Measurements from ENCODE around the gene PIAS1.

PIAS1 gene

GRCh38 chr15:68063606-68064005, 9.5 kb downstream of the PIAS1 start:
- no peak for DNase-seq (ENCODE audit: low read depth)

GRCh38 chr15:68073576-68074288, 19.6 kb downstream of the PIAS1 start:
- DNase-seq (ENCODE audit: low read depth), result no peak

GRCh38 chr15:68075764-68076385, 21.8 kb downstream of the PIAS1 start:
- DNase-seq (ENCODE audit: low read depth), result no peak

DNA sequence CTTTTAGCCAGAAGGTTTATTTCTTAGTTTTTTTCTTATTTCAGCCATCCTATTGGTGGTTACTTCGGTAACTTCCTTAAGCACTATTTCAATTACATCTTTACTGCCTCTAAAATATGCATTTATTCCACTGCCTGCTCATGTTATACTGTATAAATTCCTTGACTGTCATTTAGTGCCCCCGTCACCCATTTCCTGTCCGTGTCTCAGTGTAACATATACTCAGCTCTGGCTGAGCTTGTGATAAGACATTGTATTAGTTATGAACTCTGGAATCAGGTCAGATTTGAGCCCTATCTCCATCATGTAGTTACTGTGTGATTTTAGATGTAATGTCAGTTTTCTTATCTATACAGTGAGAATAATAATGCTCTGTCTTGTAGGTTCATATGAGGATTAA, 24.2 kb downstream of the PIAS1 start:
- no peak for DNase-seq (ENCODE audit: low read depth)

GRCh38 chr15:68080334-68080733, 26.2 kb downstream of the PIAS1 start:
- no peak for DNase-seq (ENCODE audit: low read depth)

GRCh38 chr15:68080783-68081182, 26.7 kb downstream of the PIAS1 start:
- DNase-seq (ENCODE audit: low read depth), result no peak

DNA sequence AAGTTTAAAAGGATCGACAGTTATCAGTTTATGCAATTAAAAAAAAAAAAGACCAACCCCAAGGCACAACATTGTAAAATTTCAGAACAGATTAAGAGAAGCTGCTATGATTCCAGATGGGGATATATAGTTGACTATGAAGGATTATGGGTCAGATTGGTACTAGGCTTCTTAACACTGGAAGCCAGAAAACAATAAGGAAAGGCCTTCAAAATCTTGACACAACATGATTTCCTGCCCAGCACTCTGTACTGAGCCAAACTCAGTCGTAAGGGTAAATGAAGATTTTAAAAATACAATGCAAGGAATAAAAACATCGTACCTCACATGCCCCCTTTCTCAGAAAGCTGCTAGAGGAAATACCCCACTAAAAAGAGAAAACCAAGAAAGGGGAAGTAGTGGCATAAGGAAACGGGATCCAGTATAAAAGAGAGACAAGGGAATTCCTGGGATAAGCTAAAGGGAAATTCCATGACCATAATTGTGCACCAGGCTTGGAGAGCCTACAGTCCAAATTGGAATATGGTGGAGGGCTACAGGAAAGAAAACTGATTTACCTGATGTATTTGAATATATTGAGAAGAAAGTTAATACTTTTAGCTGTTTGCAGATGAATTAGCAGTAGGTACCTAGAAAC, 27.9 kb downstream of the PIAS1 start:
- DNase-seq (ENCODE audit: low read depth), result no peak

DNA sequence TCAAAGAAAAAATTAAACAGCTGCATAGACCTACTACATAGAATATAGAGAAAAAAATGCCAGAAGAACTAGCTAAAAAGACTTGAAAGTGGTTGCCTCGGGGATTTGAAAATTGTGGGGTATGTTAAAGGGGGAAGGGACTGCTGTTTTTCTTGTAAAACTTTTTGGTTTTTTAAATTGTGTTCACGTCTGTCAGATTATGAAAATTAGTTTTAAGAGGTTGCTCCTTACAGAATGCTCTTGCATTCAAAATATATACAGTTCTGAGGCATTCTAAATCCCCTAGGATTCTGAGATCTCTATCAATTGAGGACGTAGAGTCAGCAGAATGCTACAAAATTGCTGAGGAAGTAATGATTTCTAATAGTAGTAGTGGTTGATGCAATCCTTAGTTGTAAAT, 28.6 kb downstream of the PIAS1 start:
- no peak for DNase-seq (ENCODE audit: low read depth)

DNA sequence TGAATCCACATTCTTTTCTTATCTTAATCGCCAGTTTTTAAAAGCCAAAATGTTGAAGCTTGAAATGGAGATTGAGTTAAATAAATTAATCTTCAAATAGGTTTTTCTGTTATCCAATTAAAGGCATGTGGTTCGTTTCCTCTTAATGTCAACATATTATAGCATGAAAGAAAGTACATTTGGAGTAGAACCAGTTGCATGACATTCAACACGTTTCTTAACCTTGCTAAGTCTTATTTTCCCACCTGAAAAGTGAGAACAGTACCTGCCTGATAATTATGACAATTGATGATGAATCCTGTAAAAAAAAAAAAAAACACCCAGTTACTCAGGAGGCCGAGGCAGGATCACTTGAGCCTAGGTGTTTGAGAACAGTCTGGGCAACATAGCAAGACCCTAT, 29.3 kb downstream of the PIAS1 start:
- DNase-seq (ENCODE audit: low read depth), result no peak

- no peak for DNase-seq (ENCODE audit: low read depth)
Observed at GRCh38 chr15:68085052-68085451, 30.9 kb downstream of the PIAS1 start.

DNA sequence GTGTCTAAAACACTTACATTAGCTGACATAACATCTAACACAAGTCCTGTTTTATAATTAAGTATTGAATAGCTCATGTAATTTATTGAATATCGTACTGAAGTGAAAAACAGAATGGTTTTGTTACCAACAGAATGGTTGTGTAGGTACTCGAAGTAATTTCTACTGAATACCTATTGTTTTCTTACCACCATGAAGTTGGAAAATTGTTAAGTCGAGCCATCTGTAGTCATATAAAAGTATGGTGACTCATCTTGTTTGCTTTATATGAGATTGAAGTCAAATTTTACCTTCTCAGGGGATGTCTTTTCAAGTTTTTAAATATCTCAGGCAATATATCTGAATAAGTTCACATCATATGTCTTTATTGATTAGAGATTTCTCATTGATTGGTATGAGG, 37.6 kb downstream of the PIAS1 start:
- DNase-seq (ENCODE audit: low read depth), result no peak

DNA sequence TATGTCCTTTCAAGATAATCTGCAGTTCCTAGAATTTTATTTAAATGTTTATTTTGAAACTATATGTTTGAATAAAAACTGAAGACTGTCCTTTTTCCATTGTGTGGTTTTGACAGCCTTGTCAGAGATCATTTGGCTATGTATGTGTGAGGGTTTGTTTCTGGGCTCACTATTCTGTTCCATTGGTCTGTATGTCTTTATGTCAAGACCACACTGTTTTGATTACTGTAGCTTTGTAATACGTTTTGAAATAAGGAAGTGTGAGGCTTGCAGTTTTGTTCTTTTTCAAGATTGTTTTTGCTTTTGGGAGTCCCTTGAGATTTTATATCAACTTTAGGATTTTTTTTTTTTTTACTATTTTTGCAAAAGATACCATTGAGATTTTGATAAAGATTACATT, 42.0 kb downstream of the PIAS1 start:
- DNase-seq (ENCODE audit: low read depth), result no peak

DNA sequence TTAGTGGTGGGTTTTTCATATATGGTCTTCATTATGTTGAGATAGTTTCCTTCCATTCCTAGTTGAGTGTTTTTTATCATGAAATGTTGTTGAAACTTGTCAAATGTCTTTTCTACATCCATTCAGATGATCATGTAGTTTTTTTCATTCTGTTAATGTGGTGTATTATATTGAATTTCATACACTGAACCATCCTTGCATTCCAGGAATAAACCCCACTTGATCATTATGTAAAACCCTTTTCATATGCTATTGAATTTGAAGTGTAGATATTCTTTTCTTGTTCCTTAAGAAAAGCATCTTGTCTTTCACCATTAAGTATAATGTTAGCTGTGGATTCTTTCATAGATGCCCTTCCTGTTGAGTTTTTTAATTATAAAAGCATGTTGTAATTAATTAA, 42.9 kb downstream of the PIAS1 start:
- no peak for DNase-seq (ENCODE audit: low read depth)

- DNase-seq (ENCODE audit: low read depth), result no peak
Observed at GRCh38 chr15:68098465-68098864, 44.4 kb downstream of the PIAS1 start.

DNA sequence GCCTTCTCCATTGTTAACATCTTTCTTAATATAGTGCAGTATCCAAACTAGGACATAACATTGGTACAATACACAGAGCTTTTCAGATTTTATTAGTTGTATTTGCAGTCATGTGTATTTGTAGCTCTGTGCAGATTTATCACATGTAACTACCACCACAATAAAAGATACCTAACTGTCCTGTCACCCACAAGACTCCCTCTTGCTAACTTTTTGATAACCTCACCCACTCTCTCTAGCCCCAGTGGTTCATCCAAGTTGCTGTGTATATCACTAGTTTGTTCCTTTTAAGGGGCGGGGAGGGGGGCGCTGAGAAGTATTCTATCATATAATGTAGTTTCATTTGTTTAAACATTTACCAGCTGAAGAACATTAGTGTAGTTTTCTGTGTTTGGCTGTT, 46.1 kb downstream of the PIAS1 start:
- no peak for DNase-seq (ENCODE audit: low read depth)

GRCh38 chr15:68103603-68104002, 49.5 kb downstream of the PIAS1 start:
- DNase-seq (ENCODE audit: low read depth), result no peak

DNA sequence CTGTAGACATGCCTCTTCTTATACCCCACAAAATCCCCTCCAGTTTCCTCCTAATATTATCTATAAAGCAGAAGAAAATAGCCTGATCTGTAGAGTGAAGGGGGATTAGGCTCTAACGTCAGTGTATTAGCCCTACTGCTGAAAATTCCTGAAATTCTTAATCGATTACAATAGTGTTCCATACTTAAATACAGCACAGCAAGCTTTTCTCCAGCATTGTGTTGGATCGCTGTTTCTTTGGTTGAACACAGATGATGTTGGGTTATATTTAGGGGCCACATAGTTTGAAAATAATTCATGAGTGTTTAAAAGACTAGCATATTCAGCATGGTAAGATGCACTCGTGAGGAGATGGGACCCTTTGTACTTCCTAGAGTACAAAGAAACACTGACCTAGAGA, 52.5 kb downstream of the PIAS1 start:
- DNase-seq (ENCODE audit: low read depth), result peak; percentile 37

DNA sequence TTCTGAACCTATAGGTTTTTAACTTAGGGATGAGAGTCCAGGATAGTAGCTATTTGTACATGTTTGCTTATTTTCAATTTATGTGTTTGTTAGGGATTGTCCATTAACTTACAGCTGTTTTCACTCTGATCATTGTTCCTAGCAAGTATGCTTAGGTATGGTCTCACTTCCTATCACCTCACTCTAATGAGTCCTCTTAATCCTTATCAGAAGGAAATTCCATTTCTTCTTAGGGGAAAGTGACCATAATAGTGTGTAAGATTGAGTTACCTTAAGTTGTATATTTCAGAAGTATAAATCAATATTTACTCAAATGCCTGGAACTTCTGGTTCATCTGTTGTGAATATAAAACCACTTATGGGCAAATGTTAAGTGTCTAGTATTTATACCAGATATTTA, 53.0 kb downstream of the PIAS1 start:
- DNase-seq (ENCODE audit: low read depth), result no peak

GRCh38 chr15:68112706-68113105, 58.6 kb downstream of the PIAS1 start:
- no peak for DNase-seq (ENCODE audit: low read depth)

GRCh38 chr15:68113273-68113672, 59.2 kb downstream of the PIAS1 start:
- no peak for DNase-seq (ENCODE audit: low read depth)

DNA sequence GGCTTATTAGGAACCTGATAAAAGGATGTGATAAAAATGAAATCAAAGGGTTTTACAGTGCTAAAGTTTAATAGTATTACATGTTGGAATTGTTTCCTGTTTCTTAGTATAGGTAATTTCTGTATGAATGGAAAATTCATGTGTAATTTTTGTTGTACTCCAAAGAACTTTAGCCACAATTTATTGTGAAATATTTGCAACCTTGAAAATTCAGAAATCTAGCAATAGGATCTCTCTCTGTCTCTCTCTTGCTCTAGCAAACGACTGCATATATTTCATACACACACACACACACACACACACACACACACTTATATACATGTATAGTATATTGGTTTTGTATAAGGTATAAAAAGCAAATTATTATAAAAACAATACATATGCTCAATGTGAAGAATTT, 59.6 kb downstream of the PIAS1 start:
- no peak for DNase-seq (ENCODE audit: low read depth)

DNA sequence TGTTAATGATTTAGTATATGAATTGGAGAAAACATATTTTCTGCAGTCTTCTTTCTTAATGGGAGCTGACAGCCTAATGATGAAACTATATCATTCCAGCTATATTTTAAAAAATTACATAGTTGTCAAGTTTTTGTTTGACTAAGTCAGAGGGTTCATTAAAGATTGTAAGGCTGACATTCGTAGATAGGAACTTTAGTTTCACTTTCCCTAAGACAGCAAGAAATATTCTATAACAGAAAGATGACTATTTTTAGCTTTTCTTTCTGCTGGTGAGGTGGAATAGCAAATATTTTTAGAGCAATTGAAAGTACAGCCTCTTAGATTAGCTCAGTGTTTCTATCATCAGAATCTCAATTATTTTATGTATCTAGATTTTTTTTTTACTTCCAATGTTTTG, 60.2 kb downstream of the PIAS1 start:
- DNase-seq (ENCODE audit: low read depth), result no peak

GRCh38 chr15:68114840-68115239, 60.7 kb downstream of the PIAS1 start:
- no peak for DNase-seq (ENCODE audit: low read depth)

- no peak for DNase-seq (ENCODE audit: low read depth)
Observed at GRCh38 chr15:68124700-68125099, 70.6 kb downstream of the PIAS1 start.

All from non-pigmented ciliary epithelial cell (primary cell).